Endothelial cell of umbilical vein (primary cell): Measurements from ENCODE around the gene DLST. TPM values are rescaled to one million over a fixed set of nuclear protein-coding genes. Genes with fewer than 3 reads are reported as not detected.
A peak's percentile ranks its signal among the peaks of the same experiment; 100 is the strongest.

Experiments
- BruUV-seq: library from RNA; stranded (reverse); fragments of 400-500 nt; replicated peaks from 2 replicates; lab custom pipeline; 2021; lab: Mats Ljungman, UMichigan
- CTCF ChIA-PET: fragments of 300-600, 350-600 bp; sonication (Branson Sonifier 250); formaldehyde crosslinking; loops from one replicate; lab custom pipeline; 2021; ENCODE audit warnings: antibody characterized with exemption, inconsistent platforms; lab: Charles Lee
- POLR2A ChIA-PET: fragments of 300-600, 350-600 bp; sonication (Branson Sonifier 250); formaldehyde crosslinking; loops from one replicate; lab custom pipeline; 2021; ENCODE audit warnings: antibody characterized with exemption, inconsistent platforms; lab: Charles Lee
- DNase-seq: peaks from one replicate; pipeline ENCODE4 v3.0.0-alpha.2; 2011; ENCODE audit warnings: low read depth, low spot score
- FAIRE-seq: peaks from 2 replicates; lab custom pipeline; 2011; peaks lifted over from hg19 to GRCh38; lab: Jason Lieb, UNC
- H2AFZ ChIP-seq: 2 replicates; pipeline ENCODE4 v1.6.0; 2012; ENCODE audit warnings: low read depth, low read length, control low read depth, inconsistent platforms
- H3K27ac ChIP-seq: 2 replicates; pipeline ENCODE4 v1.5.1; 2011; ENCODE audit warnings: low read depth, mild to moderate bottlenecking, control low read depth, low read length, moderate library complexity; ENCODE audit not compliant: insufficient read depth
- H3K27me3 ChIP-seq, 2 experiments: 2 replicates each; pipeline versions ENCODE4 v1.6.0 to v1.6.1; 2011; ENCODE audit warnings: low read length in 2 of 2, mixed read lengths in 1 of 2; ENCODE audit not compliant: control insufficient read depth in 2 of 2, insufficient read depth in 2 of 2
- H3K36me3 ChIP-seq, 2 experiments: 2 replicates in 1 of 2; 3 replicates in 1 of 2; pipeline ENCODE4 v1.5.1; 2011; ENCODE audit warnings: low read length in 2 of 2, mild to moderate bottlenecking in 1 of 2, moderate library complexity in 1 of 2; ENCODE audit not compliant: control insufficient read depth in 2 of 2, insufficient read depth in 2 of 2; ENCODE audit errors: extremely low read depth in 1 of 2
- H3K4me1 ChIP-seq: 3 replicates; pipeline ENCODE4 v1.5.1; 2011; ENCODE audit warnings: mild to moderate bottlenecking, low read length; ENCODE audit not compliant: control insufficient read depth, insufficient read depth; ENCODE audit errors: extremely low read depth
- H3K4me2 ChIP-seq: 2 replicates; pipeline ENCODE4 v1.6.1; 2011; ENCODE audit warnings: low read length, control low read depth, mixed read lengths; ENCODE audit not compliant: insufficient read depth
- H3K4me3 ChIP-seq, 3 experiments: fragments of 200-600 bp in 1 of 3; sonication (generic), shearing (Covaris generic) in 1 of 3; replicated peaks in 1 of 3; 2 replicates each; pipeline ENCODE4 v1.5.1; 2011 to 2016; ENCODE audit warnings: control low read depth in 3 of 3, low read length in 3 of 3, mild to moderate bottlenecking in 2 of 3, inconsistent platforms in 1 of 3, low read depth in 1 of 3, moderate library complexity in 1 of 3; ENCODE audit not compliant: insufficient read depth in 1 of 3
- H3K79me2 ChIP-seq: 2 replicates; pipeline ENCODE4 v1.6.0; 2012; ENCODE audit warnings: low read length, inconsistent platforms; ENCODE audit not compliant: control insufficient read depth, insufficient read depth
- H3K9ac ChIP-seq: replicated peaks from 2 replicates; pipeline ENCODE3; 2011; ENCODE audit warnings: low read length, control low read depth; ENCODE audit not compliant: insufficient read depth; ENCODE audit errors: extremely low read depth
- H3K9me1 ChIP-seq: replicated peaks from 3 replicates; pipeline ENCODE4 v1.6.0; 2011; ENCODE audit warnings: mild to moderate bottlenecking, low read length; ENCODE audit not compliant: control insufficient read depth, insufficient read depth; ENCODE audit errors: extremely low read depth
- H3K9me3 ChIP-seq: replicated peaks from 2 replicates; pipeline ENCODE4 v1.5.1; 2012; ENCODE audit warnings: low read length, inconsistent platforms; ENCODE audit not compliant: control insufficient read depth, insufficient read depth
- H4K20me1 ChIP-seq: replicated peaks from 2 replicates; pipeline ENCODE3; 2011; ENCODE audit warnings: mild to moderate bottlenecking, low read length; ENCODE audit not compliant: control insufficient read depth, insufficient read depth; ENCODE audit errors: extremely low read depth
- JUN ChIP-seq: IDR thresholded peaks from 2 replicates; pipeline ENCODE4 v1.6.1; 2011; ENCODE audit warnings: borderline replicate concordance, low read depth; ENCODE audit not compliant: insufficient read length, insufficient read depth
- MAX ChIP-seq: IDR thresholded peaks from 2 replicates; pipeline ENCODE4 v1.6.1; 2011; ENCODE audit not compliant: insufficient read depth, insufficient read length
- POLR2AphosphoS5 ChIP-seq: IDR thresholded peaks from 2 replicates; pipeline ENCODE4 v1.6.1; 2012; ENCODE audit warnings: low read depth, mild to moderate bottlenecking, control low read depth, low read length, moderate library complexity; ENCODE audit not compliant: insufficient read depth
- dilution Hi-C: fragments of 300-500 bp; cut with MboI; formaldehyde crosslinking; loops from one replicate; pipeline ENCODE4 v1.15.0; 2019; ENCODE audit warnings: low sequenced_read_pairs; ENCODE audit not compliant: extremely low pct_ligation_motif_present
- intact Hi-C: fragments of 100-400 bp; cut with micrococcal nuclease; formaldehyde crosslinking; loops from one replicate; pipeline ENCODE4 v1.10.0; 2022
- polyA plus RNA-seq, 4 experiments: library from polyadenylated mRNA; depleted of rRNA in 3 of 4; stranded (reverse) in 3 of 4; unstranded in 1 of 4; fragments of >200 nt; gene quantifications; 2 replicates each; pipeline versions ENCODE4 v1.2.1 to v1.2.3, GENCODE V29; 2011 to 2012; ENCODE audit warnings: missing spikeins in 1 of 4
- total RNA-seq: library from RNA; stranded (reverse); gene quantifications from 2 replicates; pipeline ENCODE4 v1.2.3, GENCODE V29; 2021

DLST gene
- total and polyA plus RNA-seq, 2 donors (not counting 3 experiments of a cell fraction or from before 2014, with no cell fraction given), result 98.4 to 110 TPM

GRCh38 chr14:74952697-74953484 lies 71.2 kb downstream of the DLST start:
- dilution Hi-C loops, result no loop called here
- BruUV-seq, result no TSS peak
- Histone ChIP-seq H4K20me1 (no peaks in the 10 kb centered on the region), H3K4me1 (peaks cover 35% of the 10 kb centered on the region), H3K4me3 (peak overlapping the region in 2 of 3 experiments; percentile 83 to 84), H3K36me3 (peaks cover 16 to 32% of the 10 kb centered on the region in 2 experiments), H3K27me3 (no peaks in the 10 kb centered on the region), H3K79me2 (peaks cover 60% of the 10 kb centered on the region), H2AFZ (no peak overlapping the region), H3K9me3 (no peaks in the 10 kb centered on the region), H3K4me2 (peak overlapping the region; percentile 83), H3K9me1 (no peaks in the 10 kb centered on the region), H3K27ac (no peak overlapping the region), H3K9ac (no peak overlapping the region)
- DNase-seq (no peak), FAIRE-seq (no peak)
- no peak for TF ChIP-seq JUN
- no peak for TF ChIP-seq POLR2AphosphoS5
- no peak for TF ChIP-seq MAX
- intact Hi-C loops, result no loop called here
- CTCF ChIA-PET, result interaction anchor here (0.7 to 3.2 kb wide), 2 partner anchors 31 to 135 kb away, joined by 3 to 14 read pairs; no protein-coding TSS in a partner anchor
- POLR2A ChIA-PET, result no interaction called here

Other genes with a start within 250 kb of the DLST start
- 46.4 and 50.3 TPM in 2 replicates for gene AREL1, start 168.8 kb upstream of the DLST start, total RNA-seq
- 67.2 and 87.1 TPM in 2 replicates for gene AREL1, start 168.8 kb upstream of the DLST start, polyA plus RNA-seq
- 57.8 and 58.2 TPM in 2 replicates for gene FCF1, start 168.8 kb upstream of the DLST start, total RNA-seq
- 24.4 and 26.2 TPM in 2 replicates for gene FCF1, start 168.8 kb upstream of the DLST start, polyA plus RNA-seq
- 81.0 and 85.7 TPM in 2 replicates for gene YLPM1, start 118.6 kb upstream of the DLST start, total RNA-seq
- gene YLPM1, start 118.6 kb upstream of the DLST start, polyA plus RNA-seq, result 11.4 and 14.9 TPM in 2 replicates
- not detected in 2 replicates for gene PROX2, start 5.8 kb upstream of the DLST start, total RNA-seq
- gene PROX2, start 5.8 kb upstream of the DLST start, polyA plus RNA-seq, result 0.01 TPM in 1 of 2 replicates, not detected in the other
- 23.8 and 25.6 TPM in 2 replicates for gene RPS6KL1, start 41.3 kb downstream of the DLST start, total RNA-seq
- gene RPS6KL1, start 41.3 kb downstream of the DLST start, polyA plus RNA-seq, result 10.2 TPM in 2 replicates
- gene PGF, start 73.7 kb downstream of the DLST start, total RNA-seq, result 206 and 254 TPM in 2 replicates
- 89.0 and 102 TPM in 2 replicates for gene PGF, start 73.7 kb downstream of the DLST start, polyA plus RNA-seq
- gene EIF2B2, start 121.0 kb downstream of the DLST start, total RNA-seq, result 97.0 and 103 TPM in 2 replicates
- gene EIF2B2, start 121.0 kb downstream of the DLST start, polyA plus RNA-seq, result 143 and 146 TPM in 2 replicates
- gene MLH3, start 169.6 kb downstream of the DLST start, total RNA-seq, result 14.6 and 16.5 TPM in 2 replicates
- 4.6 and 4.8 TPM in 2 replicates for gene MLH3, start 169.6 kb downstream of the DLST start, polyA plus RNA-seq
- 34.2 and 37.5 TPM in 2 replicates for gene ACYP1, start 182.1 kb downstream of the DLST start, total RNA-seq
- gene ACYP1, start 182.1 kb downstream of the DLST start, polyA plus RNA-seq, result 17.4 and 30.2 TPM in 2 replicates
- 0.91 and 3.6 TPM in 2 replicates for gene ZC2HC1C, start 187.7 kb downstream of the DLST start, total RNA-seq
- 0.72 and 0.84 TPM in 2 replicates for gene ZC2HC1C, start 187.7 kb downstream of the DLST start, polyA plus RNA-seq
- 65.1 and 69.6 TPM in 2 replicates for gene NEK9, start 245.1 kb downstream of the DLST start, total RNA-seq
- gene NEK9, start 245.1 kb downstream of the DLST start, polyA plus RNA-seq, result 22.1 and 25.1 TPM in 2 replicates